Inferior parietal cortex (tissue), 1 donor: Measurements from ENCODE around the gene DLG2.
"Not testable (repeated sequence)": the region's sequence is repeated elsewhere in the genome, so short reads cannot be mapped to it uniquely, and the experiment has no call there.

Experiments
- DNase-seq: peaks from one replicate; pipeline ENCODE4 v3.0.0-alpha.2; 2016; ENCODE audit errors: extremely low spot score

The DLG2 gene

DNA sequence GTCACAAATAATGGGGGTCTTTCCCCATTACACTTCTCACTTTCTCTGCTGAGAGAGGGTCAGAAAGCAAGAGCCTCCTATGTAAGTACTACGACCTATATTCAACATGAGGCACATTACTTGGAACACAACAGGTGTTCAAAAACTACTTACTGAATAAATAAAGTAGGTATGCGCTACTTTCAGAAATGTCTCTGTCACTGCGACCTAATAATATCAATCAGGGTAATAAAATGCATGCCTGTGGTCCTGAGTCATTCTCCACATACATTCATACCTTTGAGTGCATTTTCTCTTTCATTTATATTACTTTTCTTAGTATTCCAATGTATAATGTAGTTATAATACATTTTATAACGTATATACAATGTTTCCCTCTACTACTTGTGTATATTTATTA lies 838.9 kb downstream of the DLG2 start:
- no peak for DNase-seq

DNA sequence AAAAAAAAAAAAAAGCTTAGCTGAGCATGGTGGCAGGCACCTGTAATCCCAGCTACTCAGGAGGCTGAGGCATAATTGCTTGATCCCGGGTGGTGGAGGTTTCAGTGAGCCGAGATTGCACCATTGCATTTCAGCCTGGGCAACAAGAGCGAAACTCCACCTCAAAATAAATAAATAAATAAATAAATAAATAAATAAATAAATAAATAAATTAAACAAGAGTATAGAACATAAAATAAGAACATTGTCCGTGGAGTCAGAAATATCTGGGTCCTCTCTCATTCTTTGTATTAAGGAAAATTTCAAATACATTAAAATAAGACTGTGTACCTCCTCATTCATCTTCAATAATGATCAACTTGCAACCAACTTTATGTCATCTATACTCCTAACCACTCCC lies 843.0 kb downstream of the DLG2 start:
- DNase-seq = not testable (repeated sequence)

DNA sequence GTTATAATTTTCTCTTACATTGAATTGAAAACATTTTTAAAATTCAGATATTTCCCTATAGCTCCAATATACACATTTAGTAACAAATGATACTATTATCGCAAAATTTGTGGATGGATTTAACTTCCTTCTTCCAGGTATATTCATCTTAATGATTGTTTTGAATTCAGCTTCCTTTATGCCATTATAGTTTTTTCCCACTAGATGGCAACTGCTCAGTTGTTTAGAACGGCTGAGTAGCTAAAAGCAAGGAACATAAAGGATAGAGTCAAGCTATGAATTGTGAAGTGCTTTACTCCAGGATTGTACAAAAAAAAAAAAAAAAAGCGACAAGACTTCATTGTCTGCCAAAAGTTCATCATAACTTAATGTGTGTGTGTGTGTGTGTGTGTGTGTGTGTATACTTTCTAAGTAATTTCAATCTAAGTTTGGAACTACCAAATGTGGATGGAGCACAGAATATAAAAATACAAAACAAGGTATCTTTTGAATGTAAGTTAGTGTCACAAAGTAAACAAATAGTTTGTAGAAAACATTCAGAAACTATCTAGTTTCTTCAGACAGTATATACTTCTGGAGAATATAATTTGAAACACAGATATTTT lies 846.4 kb downstream of the DLG2 start:
- peak; percentile 49 for DNase-seq

DNA sequence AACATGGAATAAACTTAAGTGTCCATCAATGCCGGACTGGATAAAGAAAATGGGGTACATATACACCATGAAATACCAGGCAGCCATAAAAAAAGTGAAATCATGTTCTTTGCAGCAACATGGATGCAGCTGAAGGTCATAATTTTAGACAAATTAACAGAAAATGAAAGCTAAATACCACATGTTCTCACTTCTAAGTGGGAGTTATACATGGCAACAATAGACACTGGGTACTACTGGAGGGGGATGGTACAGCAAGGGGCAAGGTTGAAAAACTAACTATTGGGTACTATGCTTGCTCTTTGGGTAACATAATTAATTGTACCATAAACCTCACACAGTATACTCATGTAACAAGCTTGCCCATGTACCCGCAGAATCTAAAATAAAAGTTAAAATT lies 851.6 kb downstream of the DLG2 start:
- no peak for DNase-seq

DNA sequence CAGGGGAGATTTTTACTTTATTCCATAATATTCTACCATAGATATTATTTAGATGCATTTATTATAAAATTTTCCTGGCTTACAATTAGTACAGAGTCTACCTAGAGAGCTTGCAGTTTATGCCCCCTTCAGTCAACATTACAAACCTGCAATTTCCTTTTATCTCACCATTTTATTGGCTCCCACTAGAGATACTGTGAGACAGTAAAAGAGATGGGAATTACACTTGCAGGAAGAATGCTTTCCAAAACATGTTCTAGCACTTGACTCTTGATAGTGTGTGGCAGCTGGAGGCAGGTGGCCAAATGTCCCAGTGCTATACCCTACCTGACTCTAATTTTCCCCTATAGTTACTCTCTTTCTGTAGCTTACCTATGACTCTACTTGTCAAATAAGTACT lies 863.2 kb downstream of the DLG2 start:
- no peak for DNase-seq

GRCh38 chr11:84757711-84758110 lies 869.4 kb downstream of the DLG2 start:
- DNase-seq = no peak

DNA sequence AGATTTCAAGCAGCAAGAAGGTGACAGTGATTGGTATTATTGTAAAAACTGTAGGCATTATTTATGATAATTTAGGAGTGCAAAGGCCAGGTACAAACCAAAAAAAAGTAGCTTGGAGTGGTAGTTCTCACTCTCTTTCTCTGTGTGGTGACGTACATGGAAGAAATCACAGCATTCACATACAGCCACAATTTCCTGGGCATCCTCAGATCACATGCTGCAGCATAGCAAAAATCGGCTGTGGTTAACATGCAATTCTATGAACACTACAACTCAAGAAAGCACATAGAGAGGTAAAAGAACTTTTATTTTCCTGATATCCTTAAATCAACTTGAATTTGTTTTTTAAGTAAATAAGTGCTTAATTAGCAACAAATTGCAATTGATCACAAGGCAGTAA lies 875.8 kb downstream of the DLG2 start:
- no peak for DNase-seq

- DNase-seq = no peak
Measured at GRCh38 chr11:84747871-84748270, 879.3 kb downstream of the DLG2 start.

DNA sequence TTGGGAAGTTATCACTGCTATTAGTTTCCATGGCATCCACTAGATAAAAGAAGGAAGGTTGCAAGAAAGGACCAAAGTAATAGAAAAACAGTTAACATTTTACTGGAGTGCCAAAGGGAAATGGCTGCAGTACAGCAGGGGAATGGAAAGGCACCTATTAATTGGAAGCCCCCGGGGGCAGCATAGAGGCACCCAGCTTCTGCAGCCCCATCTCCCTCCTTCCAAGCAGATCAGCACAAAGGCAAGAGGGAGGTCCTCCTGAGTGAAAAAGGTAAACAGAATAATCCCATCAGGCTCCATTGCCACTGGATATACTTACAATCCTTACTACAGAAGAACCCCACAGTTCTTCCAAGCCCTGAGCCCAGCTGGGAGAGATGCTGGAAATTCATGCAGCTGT lies 887.1 kb downstream of the DLG2 start:
- DNase-seq = no peak

DNA sequence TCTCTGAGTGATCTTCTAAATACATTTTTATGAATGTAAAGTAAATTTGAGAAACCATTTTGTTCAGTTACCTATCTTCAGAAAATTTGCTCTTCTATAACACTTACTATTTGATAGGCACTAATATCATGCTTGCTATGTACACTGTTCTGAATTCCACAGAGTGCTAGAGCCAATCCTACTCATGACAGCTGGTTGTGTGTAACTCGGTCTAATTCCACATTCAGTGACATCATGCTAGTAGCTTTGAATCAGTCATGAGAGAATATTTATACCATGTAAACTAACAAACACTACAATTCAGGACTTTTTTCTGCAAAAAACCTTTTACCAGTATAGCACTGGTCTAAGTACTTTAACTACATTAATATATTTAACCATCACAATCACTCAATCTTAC lies 902.9 kb downstream of the DLG2 start:
- no peak for DNase-seq

- peak; percentile 57 for DNase-seq
Measured at GRCh38 chr11:84722583-84723108, 904.5 kb downstream of the DLG2 start.

DNA sequence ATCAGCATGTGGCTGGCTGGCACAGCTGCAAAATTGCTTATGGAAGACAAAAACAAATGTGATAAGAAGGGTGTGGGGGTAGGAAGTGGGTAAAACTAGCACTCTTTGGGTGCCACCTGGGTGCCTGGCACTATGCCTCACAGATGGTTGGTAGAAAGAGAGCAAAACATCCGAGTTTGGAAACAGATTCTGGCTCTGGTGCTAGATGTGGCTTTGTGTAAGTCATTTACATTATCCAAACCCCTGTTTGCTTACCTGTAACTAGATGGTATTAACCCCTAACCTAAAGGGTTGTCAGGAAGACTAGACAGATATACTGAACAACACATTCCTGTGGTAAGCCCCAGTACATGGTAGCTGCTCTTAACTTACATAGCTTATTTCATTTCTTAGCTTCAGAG lies 905.6 kb downstream of the DLG2 start:
- DNase-seq = peak; percentile 55

GRCh38 chr11:84720706-84721402 lies 906.3 kb downstream of the DLG2 start:
- DNase-seq = peak; percentile 46

GRCh38 chr11:84719935-84720577 lies 907.1 kb downstream of the DLG2 start:
- DNase-seq = peak; percentile 50

DNA sequence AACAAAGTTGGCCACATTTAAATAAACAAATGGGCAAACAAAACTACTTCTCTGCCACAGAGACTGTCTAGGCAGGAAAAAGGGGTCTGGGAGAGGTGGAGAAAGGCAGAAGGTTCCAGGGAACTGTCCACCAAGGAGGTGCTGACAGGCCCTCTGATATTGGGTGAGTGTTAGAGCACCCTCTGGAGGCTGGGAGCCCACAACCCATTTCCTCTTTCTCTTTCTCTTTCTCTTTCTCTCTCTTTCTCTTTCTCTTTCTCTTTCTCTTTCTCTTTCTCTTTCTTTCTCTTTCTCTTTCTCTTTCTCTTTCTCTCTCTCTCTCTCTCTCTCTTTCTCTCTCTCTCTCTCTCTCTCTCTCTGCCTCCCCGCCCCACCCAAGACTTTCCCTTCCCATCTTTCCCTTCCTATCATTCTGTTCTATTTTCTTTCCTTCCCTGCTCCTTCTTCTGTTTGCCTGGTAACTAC lies 912.8 kb downstream of the DLG2 start:
- no peak for DNase-seq

DNA sequence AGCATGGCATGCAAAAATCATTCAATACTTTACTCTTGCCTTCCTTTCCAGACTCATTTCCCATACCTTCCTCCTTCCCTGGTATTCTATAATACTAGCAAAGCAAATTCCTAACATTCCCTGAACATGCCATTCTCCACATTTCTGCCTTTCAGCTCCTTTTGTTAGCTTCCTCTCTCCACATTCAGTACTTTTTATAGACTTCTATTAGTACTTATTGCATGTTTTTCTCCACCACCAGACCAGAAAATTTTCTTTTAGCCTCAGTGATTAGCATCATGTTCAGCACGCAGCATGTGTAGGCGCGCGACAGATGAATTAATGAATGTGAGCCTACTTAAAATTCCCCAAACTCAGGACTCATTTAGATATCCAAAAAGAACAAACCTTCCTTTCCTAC lies 935.3 kb downstream of the DLG2 start:
- no peak for DNase-seq

- no peak for DNase-seq
Measured at GRCh38 chr11:84687433-84687832, 939.7 kb downstream of the DLG2 start.

GRCh38 chr11:84686716-84687115 lies 940.4 kb downstream of the DLG2 start:
- DNase-seq = no peak

- DNase-seq = no peak
Measured at GRCh38 chr11:84685976-84686375, 941.2 kb downstream of the DLG2 start.

- DNase-seq = no peak
Measured at GRCh38 chr11:84685149-84685548, 942.0 kb downstream of the DLG2 start.

- DNase-seq = no peak
Measured at GRCh38 chr11:84681456-84681855, 945.7 kb downstream of the DLG2 start.

GRCh38 chr11:84675396-84676025 lies 951.6 kb downstream of the DLG2 start:
- DNase-seq = no peak
